Left renal cortex interstitium (tissue), 4 donors: ENCODE data around the gene KDM2B. TPM values are rescaled to one million over a fixed set of nuclear protein-coding genes. Genes with fewer than 3 reads are reported as not detected.
"Not testable (repeated sequence)": the region's sequence is repeated elsewhere in the genome, so short reads cannot be mapped to it uniquely, and the experiment has no call there.

Source experiments
- DNase-seq, 4 donors: peaks; one replicate each; pipeline ENCODE4 v3.0.0-alpha.2; 2013; ENCODE audit warnings: low read depth in 4 of 4, low spot score in 2 of 4, missing footprints in 1 of 4
- polyA plus RNA-seq, 4 donors: library from polyadenylated mRNA; unstranded; fragments of 120-200 nt; gene quantifications; one replicate each; pipeline ENCODE4 v1.2.1, GENCODE V29; 2013; ENCODE audit not compliant: insufficient read length in 4 of 4

KDM2B gene
- polyA plus RNA-seq, 4 donors = 64.1 to 88.8 (median 73.2) TPM

DNA sequence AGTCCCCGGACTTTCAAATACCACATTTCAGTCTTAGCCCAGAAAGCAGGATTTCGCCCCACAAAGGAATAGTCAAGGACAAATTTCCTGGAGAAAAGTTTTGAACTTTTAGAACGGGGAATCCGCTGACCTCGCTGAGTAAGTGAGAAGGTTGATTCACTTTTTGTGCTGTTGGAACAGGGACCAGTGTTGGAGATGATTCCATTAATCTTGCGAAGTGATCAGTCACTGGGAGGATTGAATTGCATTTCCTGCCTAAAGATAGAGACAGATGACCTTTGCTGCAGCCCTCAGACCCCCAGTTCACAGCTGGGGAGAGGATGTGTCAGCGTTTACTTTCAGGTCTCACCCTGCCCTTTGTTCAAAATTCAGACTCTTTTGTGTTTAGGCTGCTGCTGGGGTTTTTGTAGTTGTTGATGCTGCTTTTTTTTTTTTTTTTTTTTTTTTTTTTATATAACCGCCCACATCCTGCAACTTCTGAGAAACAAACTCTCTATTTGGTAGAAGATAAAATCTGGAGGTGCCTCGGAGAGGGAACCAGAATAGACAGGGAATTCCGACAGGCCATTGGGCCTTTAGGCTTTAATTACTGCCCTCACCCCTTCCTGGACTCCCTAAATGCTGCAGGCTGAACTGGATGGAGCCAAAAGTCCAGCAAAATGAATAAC, 9.8 kb upstream of the KDM2B start:
- no peak for DNase-seq

DNA sequence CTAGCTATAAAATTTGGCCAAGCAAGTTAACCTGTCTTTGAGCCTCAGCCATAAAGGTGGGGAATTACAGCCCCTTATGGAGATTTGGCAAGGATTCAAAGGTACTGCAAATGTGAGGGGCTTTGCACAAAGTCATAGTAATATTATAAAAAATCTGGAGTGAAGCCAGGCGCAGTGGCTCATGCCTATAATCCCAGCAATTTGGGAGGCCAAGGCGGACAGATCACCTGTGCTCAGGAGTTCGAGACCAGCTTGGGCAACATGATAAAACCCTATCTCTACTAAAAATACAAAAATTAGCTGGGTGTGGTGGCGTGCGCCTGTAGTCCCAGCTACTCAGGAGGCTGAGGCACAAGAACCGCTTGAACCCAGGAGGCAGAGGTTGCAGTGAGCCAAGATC, 4.1 kb upstream of the KDM2B start:
- not testable (repeated sequence) for DNase-seq

DNA sequence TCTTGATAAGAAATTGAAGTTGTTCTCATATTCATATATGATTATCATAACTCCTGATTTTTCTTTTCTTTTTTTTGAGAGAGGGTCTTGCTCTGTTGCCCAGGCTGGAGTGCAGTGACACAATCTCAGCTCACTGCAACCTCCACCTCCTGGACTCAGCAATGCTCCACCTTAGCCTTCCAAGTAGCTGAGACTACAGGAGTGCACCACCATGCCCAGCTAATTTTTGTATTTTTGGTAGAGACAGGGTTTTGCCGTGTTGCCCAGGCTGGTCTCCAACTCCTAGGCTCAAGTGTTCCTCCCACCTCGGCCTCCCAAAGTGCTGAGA, 2.5 kb upstream of the KDM2B start:
- DNase-seq = not testable (repeated sequence)

DNA sequence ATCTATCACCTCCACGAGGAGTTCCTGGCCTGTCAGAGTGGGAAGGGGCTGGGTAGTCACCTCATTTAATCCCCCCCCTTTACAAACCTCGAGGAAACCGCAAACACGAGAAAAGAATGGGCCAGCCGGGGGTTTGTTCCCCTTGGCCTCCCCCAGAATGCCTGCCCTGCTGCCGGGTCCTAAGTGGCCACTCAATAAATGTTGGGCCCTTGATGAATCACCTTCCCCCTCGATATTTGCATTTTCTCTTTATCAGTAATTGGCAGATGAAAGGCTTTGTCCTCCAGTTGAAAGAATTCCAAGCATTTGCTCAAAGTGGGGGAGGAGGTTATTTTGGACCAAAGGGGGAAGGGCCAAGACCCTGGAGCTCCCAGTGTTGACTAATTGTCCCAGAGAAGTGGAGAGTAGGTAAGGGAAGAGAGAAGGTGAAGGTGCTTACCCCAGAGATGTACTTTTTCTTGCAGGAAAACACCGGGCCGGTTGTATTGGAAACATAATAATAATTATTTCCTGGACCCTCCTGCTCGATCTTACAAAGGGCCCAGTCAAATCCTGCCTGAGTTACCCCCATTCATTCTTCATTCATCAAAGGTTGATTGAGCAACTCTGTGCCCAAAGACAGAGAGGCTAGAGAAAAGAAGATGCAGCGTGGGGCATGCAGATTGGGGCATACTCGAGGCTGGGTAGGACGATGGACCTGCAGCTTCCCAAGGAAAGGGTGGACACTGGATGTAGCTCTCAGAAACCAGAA, 1.9 kb upstream of the KDM2B start:
- DNase-seq = no peak

DNA sequence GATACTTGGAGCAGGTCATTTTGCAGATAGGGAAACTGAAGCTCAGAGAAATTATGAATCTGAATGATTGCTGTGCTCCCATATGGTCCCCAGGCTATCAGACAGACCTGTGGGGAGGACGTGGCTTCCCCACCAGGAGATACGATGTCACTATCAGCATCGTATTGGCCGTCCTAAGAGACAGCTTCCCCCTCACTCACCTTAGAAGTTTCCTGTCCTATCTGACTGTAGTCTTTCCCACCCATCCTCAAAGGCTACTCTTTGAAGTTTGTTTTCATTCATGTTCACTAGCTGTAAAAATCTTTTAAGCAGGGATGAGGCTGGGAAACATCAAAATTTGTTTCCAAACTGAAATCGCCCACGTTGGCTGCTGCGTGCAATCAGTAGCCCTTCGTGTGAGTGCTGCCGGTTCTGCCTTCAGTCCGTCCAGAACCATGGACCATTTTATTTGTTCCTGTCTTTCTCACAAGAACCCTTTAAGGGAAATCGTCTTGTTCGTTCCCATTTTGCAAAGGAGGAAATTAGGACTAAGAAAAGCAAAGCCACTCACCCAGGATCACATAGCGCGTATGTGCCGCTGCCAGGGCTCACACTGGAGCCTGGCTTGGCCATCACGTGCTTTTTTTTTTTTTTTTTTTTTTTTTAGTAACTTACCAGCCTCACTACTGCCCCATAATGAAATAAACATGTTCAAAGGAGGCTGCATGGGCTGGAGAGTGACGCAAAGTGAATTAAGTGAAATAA, 1.0 kb upstream of the KDM2B start:
- DNase-seq = no peak

DNA sequence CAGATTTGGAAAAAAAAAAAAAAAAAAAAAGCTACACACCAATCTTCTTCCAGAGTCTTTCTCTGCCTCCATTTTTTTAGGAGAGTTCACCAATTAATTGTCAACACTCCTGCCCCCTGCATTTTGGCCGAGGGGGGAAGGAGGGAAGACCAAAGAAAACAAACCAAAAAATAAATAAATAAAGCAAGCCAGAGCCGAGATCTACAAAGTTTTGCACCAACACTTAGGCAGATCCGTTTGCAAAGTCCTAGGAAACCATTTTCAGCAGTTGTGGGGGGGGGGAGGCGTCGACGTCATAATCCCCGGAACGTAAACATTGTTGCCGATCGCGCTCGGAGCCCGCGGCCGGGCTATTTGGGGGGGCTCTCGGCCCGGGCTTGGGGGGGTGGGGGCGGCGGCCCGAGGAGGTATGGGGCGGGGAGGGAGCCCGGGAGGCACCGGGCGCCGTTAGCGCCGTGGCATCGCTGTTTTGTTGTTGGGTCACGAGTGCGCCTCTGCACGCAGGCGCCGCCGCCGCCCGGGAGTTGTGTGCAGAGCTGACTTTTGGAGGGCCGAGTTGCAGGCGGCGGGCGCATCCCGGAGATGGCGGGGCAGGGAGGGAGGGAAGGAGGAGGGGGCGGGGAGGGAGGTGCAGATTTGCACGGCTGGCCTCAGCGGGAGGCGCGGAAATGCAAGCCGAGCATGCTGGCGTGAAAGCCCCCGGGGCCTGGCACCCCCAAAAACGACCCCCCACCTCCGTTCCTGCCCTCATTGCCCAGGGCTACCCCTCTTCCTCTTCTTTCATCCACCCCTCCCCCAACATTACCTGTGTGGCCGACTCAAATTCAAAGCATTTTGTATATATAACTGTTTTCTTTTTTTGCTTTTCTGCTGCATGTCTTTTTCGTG, 598 bp downstream of the KDM2B start:
- no peak for DNase-seq

DNA sequence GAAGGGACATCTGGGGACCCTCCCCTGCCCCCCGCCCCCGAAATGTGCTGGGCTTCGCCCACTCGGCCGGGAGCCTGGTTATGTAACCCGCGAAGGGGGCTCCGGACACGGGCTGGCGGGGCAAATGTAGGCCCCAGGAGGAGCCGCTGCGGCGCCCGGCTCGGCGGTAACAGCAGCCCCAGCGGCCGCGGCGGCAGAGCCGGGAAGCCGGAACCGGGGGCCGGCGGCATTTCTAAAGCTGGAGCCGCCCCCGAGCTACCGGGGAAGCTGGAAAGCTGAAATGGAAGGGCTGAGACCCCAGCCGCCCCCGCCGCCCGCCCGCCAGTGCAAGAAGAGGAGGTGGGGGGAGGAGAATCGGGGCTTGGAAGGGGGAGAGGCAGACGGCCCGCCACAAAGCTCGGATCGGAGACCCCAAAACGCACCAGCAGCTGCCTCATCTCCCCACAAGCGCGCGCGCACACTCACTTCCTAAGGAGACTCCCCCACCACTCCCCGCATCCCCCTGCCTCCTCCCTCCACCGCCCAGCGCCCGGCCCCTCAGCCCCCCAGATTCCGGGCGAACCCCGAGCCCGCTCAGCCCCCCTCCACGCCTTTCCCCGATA, 1.5 kb downstream of the KDM2B start:
- DNase-seq = no peak

DNA sequence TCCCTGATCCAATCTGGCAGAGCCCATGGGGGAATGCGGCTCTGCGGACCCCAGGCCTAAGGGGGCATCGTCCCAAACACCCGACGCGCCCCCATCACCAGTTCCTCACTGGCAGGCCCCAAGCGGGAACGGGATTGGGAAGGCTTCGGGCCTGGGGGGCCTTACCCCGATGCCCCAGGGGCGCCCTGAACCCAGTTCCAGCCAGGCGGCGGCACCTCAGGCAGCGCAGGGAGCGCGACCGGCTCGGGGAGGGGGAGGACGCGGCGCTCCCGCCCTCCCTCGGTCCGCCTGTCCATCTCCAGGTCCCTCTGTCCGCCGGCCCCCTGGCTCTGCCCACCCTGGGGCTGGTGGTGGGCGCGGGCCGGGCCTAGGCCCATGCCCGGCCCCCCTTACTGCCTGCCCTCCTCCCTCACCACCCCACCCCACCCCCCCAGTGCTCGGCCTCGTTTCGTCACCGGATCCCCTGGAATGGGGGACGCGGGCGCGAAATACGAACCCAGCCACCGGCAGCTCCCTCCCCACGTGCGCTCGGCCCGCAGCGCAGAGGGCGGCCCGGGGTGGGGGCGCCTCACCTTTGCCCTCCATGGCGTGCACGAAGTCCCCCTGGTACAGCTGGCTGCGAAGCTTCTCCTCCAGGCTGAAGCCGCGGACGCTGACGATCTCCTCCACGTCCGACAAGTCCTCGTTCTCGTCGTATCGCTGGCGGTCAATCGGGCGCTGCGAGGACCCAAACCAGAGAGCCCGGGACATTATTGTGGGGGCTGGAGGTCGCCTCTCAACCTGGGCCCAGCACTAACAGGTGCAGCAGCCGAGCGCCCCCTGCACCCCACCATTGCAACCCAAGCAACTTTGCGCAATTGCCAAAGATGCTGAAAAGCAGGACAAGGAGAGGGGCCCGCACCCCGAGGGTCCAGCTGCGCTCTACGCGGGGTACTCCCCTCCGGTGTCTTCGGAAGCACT, 2.3 kb downstream of the KDM2B start:
- peak in 1 of 4 donors; percentile 17 for DNase-seq

DNA sequence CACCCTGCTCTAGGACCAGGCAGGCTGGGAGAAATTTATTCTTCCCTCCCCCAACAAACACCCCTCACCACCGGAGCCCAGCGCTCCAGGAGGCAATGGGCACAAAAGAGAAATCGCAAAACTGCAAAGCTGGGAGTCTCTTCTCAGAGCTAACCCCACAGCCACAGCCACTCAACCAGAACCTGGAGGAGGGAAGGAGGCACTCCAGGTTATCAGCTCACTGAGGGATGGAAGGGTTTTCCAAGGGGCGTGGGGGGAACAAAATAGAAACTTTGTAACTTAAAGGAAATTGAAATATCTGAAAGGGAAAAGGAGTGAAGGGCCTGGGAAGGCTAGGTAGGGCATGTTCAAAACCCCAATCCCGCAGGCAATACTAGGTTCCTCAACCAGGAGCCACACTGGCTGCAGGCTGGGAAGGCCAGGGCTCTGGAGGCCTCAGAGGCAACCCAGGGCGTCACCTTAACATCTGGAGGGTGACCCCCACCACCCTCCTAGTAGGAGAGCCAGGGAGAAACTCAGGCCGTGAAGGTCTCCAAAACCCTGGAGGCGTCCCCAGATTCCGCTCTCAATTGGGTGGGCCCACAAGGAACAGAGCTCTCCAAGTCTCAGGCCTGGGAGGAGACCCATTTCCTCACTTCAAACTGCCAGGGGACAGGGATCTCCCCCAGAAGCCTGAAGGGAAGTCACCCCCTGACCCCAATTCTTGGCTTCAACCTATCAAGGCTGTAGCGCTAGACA, 3.2 kb downstream of the KDM2B start:
- no peak for DNase-seq

DNA sequence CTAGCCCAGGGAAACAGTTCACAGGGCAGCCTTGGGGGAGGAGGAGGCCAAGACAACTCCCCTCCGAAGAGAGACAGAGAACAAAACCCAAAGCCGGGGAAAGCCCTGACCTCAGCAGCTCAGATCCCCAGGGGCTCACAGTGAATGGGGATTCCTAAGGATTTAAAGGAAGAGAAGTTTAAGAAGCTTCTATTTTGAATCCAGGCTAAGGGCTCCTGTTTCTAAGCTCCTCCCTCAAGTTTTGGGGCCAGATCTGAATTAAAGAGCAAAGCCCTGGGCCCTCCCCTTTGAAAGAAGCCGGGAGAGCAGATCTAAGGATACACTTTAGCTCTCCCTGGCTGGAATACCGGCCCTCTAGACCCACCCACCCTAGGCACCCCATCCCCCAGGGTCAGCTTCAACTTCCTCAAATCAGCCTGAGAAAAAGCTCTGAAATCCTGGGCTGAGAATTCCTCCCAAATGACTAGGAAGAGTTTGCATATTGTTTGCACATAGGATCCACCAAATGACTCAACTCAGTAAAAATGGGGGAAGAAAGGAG, 3.9 kb downstream of the KDM2B start:
- DNase-seq = no peak

DNA sequence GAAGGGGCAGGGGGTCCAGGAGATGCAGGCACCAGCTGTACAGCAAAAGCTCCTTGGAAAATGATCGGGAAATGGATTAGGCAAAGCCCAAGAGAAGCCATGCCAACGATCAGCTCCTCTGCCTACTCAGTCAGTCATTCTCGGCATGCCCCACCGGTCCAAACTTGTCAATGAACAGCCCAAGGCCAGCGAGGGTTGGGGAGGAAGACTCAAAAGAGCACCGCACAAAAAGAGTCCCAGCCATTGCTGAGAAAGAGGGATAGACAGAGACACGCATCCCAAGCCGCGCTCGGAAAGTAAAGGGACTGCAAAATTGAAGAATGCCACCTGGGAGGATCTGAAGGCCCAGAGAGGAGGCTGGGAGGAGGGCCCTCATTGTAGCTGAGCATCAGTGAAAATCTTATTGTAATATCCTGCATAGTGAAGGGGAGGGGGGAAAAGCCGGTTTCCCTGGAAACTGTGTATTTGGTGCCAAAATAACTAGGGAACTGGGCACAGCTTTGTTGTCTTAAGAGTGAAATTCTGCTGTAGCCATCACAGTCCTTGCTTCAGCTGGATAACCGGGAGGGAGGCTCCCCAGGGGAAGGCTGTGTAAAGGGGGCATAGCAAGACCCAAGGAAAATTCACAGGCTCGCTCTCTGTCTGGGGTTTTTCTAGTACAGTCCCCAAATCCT, 4.7 kb downstream of the KDM2B start:
- DNase-seq = no peak

DNA sequence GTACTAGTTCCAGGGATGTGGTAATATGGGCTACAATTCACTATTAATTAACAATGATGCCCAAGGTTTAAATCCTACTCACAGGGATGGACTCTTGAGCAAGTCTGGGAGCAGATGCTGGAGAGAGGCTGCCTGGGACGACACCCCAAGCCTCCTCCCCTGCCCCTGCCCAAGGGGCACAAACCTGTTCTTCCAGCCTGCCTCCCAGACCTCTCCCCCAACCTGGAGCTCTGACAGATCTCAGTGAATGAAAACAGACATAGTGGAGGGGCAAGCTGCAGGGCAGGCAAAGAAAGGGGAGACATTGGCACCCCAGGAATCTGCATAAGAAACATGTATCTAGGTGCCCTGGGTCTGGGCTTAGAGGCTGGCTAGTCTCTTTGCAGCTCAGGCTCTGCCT, 5.8 kb downstream of the KDM2B start:
- DNase-seq = no peak

DNA sequence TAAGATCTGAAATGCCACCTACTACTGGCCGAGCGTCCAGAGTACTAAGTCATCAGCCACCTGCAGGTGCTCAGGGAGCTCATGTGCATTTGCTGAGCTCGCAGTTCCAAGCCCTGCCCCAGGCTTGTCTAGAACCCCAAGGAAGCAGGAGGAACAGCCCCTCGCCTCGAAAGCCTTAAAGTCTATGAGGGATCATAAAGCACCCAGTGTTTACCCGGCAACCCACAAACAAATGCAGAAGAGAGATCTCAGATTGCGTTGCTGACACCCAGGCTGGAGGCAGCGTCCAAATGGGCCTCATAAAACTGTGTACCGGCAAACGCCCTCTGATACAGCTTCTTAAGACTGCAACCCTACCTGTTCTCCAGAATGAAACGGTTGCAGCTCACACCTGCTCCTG, 6.8 kb downstream of the KDM2B start:
- no peak for DNase-seq

DNA sequence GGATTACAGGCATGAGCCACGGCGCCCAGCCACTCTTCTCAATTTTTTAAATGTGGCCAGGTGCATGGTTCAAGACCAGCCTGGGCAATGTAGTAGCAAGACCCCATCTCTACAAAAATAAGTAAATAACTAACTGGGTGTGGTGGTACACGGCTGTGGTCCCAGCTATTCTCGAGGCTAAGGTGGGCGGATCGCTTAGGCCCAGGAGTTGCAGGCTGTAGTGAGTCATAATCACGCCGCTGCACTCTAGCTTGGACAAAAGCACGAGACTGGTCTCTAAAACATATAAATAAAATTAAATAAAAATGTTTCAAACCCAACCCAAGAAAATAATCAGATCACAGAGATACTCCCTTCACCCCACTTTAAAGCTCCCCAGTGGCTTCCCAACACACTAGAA, 8.9 kb downstream of the KDM2B start:
- DNase-seq = no peak

DNA sequence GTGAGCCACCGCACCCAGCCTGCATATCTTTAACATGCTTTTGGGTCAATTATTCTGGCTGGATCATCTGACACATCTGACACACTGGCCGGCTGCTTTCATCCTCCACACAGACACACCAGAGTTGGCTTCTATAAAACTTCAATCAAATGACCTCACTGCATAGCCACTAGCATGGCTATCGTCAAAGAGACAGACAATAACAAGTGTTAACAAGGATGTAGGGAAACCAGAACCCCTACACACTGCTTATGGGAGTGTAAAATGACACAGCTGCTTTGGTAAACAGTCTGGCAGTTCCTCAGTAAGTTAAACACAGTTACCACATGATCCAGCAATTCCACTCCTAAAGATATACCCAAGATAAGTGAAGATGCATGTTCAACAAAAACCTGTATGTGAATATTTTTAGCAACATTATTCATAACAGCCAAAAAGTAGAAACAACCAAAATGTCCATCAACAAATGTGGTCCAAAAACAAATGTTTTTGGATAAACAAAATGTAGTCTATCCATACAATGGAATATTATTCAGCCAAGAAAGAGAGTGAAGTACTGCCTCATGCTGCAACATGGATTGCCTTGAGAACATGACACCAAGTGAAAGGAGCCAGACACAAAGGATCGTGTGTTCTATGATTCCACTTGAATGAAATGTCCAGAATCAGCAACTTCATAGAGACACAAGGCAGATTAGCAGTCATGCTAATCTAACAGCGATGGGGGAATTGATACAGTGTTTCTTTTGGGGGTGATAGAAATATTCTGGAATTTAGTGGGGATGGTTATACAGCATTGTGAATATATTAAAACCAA, 10.1 kb downstream of the KDM2B start:
- no peak for DNase-seq

DNA sequence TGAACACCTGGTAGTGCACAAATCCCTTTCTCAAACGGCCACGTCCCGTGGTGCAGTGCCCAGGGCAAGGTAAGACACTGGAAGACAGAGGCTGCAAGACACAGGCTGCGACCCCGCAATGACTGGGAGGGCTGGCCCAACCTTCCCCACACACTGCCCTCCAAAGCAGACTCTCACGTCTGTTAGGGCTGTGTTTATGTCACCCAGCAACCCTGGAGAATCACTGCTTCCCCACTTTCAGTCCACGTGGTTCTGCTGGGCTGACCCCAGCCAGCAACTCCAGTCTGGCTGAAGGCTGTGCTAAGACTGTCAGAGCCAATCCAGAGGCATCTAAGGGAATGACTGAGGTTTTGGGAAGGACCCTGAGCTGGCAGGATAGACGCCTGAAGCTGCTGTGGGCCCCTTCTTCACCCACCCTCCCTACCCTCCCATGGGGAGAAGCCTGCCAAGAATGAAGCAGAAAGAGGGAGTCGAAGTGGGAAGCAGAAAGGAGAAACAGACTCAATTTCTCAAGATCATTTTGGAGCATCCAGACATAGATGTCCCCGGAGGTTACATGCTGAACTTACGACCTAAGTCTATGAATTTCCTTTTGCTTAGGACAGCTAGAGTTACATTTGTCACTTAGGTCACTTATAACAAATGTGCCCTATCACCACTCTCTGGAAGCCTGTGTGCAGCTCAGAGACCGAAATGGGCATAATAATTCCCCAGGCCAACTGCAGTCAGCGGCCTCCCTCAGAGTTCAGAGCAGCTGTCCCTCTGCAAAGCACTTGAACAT, 11.7 kb downstream of the KDM2B start:
- no peak for DNase-seq
